Endodermal cell (in vitro differentiated cells): ENCODE measurements around the gene CCDC68. TPM values are rescaled to one million over a fixed set of nuclear protein-coding genes. Genes with fewer than 3 reads are reported as not detected.
A peak's percentile ranks its signal among the peaks of the same experiment; 100 is the strongest.

Experiments
- DNase-seq: peaks from one replicate; pipeline ENCODE4 v3.0.0-alpha.2; 2017
- H3K27ac ChIP-seq: 2 replicates; pipeline ENCODE4 v1.5.1; 2013; ENCODE audit warnings: mild to moderate bottlenecking, low read depth, low read length, moderate library complexity
- H3K27me3 ChIP-seq: 2 replicates; pipeline ENCODE4 v1.6.1; 2013; ENCODE audit warnings: mild to moderate bottlenecking, low read length, moderate library complexity; ENCODE audit not compliant: insufficient read depth, control insufficient read depth, poor library complexity, severe bottlenecking
- H3K36me3 ChIP-seq: 2 replicates; pipeline ENCODE4 v1.7.0; 2013; ENCODE audit warnings: mild to moderate bottlenecking, low read length, moderate library complexity; ENCODE audit not compliant: control insufficient read depth, insufficient read depth
- H3K4me1 ChIP-seq: one replicate; pipeline ENCODE4 v1.7.0; 2013; ENCODE audit warnings: low read length; ENCODE audit not compliant: control insufficient read depth, insufficient read depth
- H3K4me3 ChIP-seq: 2 replicates; pipeline ENCODE4 v1.5.1; 2013; ENCODE audit warnings: mild to moderate bottlenecking, low read length, moderate library complexity
- H3K9ac ChIP-seq: 2 replicates; pipeline ENCODE4 v1.6.1; 2013; ENCODE audit warnings: mild to moderate bottlenecking, low read length, moderate library complexity; ENCODE audit not compliant: poor library complexity, severe bottlenecking; ENCODE audit errors: extremely low read depth
- H3K9me3 ChIP-seq: 2 replicates; pipeline ENCODE4 v1.6.1; 2013; ENCODE audit warnings: mild to moderate bottlenecking, low read length, moderate library complexity; ENCODE audit not compliant: control insufficient read depth
- H3K27ac Mint-ChIP-seq: 2 replicates; pipeline ENCODE4 v1.8.0; 2020; ENCODE audit warnings: mixed read lengths
- H3K27me3 Mint-ChIP-seq: 2 replicates; pipeline ENCODE4 v1.8.0; 2021; ENCODE audit warnings: mild to moderate bottlenecking, mixed read lengths; ENCODE audit not compliant: insufficient read depth
- H3K36me3 Mint-ChIP-seq: 2 replicates; pipeline ENCODE4 v1.8.0; 2020; ENCODE audit warnings: low read depth, mixed read lengths
- H3K4me1 Mint-ChIP-seq: 2 replicates; pipeline ENCODE4 v1.8.0; 2020; ENCODE audit warnings: mixed read lengths
- H3K4me3 Mint-ChIP-seq: 2 replicates; pipeline ENCODE4 v1.8.0; 2020; ENCODE audit warnings: mild to moderate bottlenecking, moderate library complexity, mixed read lengths
- H3K9me3 Mint-ChIP-seq: 2 replicates; pipeline ENCODE4 v1.8.0; 2020; ENCODE audit warnings: mild to moderate bottlenecking, mixed read lengths
- CTCF ChIP-seq: fragments of 200-600 bp; sonication (generic); conservative IDR thresholded peaks from 2 replicates; pipeline ENCODE4 v1.5.0; 2021; ENCODE audit warnings: antibody characterized with exemption, mild to moderate bottlenecking
- WGBS, 2 experiments: methylation state at CpG; one replicate each; pipeline versions ENCODE4 v1.1.5 to v1.1.7; 2013; ENCODE audit warnings: missing lambda C conversion rate in 2 of 2, mixed read lengths in 1 of 2; ENCODE audit not compliant: insufficient coverage in 1 of 2, insufficient read length in 1 of 2; 5-methylcytosine and 5-hydroxymethylcytosine counted together
- total RNA-seq, 2 donors: library from RNA; stranded (reverse); fragmentation: NEBNext Ultra II Directional in 1 of 2; extraction: Animal tissue kit (Norgen Biotek cat#: 25700) in 1 of 2; gene quantifications; 2 replicates in 1 of 2; 3 replicates in 1 of 2; pipeline ENCODE4 v1.2.1, GENCODE V29; 2021

Gene CCDC68
- total RNA-seq, 2 donors from 2014 or later, result 0.53 to 0.80 TPM

GRCh38 chr18:54956506-54956905 is 2.8 kb downstream of the CCDC68 start:
- H3K9me3 Mint-ChIP-seq, result no peaks in the 10 kb centered on the region
- no peaks in the 10 kb centered on the region for H3K4me1 Mint-ChIP-seq
- Histone ChIP-seq H3K36me3 (no peaks in the 10 kb centered on the region), H3K4me3 (no peak overlapping the region), H3K4me1 (no peaks in the 10 kb centered on the region), H3K27me3 (peaks cover 12% of the 10 kb centered on the region), H3K27ac (no peak overlapping the region), H3K9me3 (no peaks in the 10 kb centered on the region), H3K9ac (no peak overlapping the region)
- WGBS, 2 experiments, result 96 to 100% methylated on average over 2 to 3 of the region's 3 CpGs
- no peak for TF ChIP-seq CTCF
- H3K27ac Mint-ChIP-seq, result no peak overlapping the region
- no peak for DNase-seq
- peaks cover 6% of the 10 kb centered on the region for H3K27me3 Mint-ChIP-seq
- H3K36me3 Mint-ChIP-seq, result no peaks in the 10 kb centered on the region
- no peak overlapping the region for H3K4me3 Mint-ChIP-seq

- Histone ChIP-seq H3K4me3 (no peak overlapping the region), H3K27ac (no peak overlapping the region), H3K9me3 (no peaks in the 10 kb centered on the region), H3K36me3 (no peaks in the 10 kb centered on the region), H3K9ac (no peak overlapping the region), H3K27me3 (no peaks in the 10 kb centered on the region), H3K4me1 (peaks cover 3% of the 10 kb centered on the region)
- no peak for DNase-seq
- no peak for TF ChIP-seq CTCF
- Mint-ChIP-seq H3K4me3 (no peak overlapping the region), H3K27ac (no peak overlapping the region), H3K36me3 (no peaks in the 10 kb centered on the region), H3K27me3 (no peaks in the 10 kb centered on the region), H3K4me1 (peaks cover 18% of the 10 kb centered on the region), H3K9me3 (no peaks in the 10 kb centered on the region)
Measured at GRCh38 chr18:54952026-54952425, 7.2 kb downstream of the CCDC68 start.

DNA sequence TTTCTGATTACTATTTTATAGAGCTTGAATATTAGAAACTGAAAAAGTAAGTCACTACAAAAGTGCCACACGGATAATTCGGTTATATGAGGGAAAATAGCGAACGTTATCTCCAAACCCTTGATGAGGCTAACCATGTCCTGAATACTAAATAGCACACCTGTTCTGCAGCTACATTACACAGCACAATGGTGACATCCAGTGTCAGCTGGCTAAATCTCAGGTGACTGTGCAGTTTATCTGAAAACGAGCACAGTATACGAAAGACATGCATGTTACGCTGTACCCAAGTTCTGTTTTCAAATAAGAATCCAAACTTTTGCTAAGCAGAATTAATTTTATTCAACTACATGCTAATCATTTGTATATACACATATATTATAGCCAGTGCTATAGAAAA is 9.0 kb downstream of the CCDC68 start:
- H3K4me1 Mint-ChIP-seq, result peaks cover 32% of the 10 kb centered on the region
- no peak overlapping the region for H3K27ac Mint-ChIP-seq
- no peaks in the 10 kb centered on the region for H3K9me3 Mint-ChIP-seq
- no peaks in the 10 kb centered on the region for H3K36me3 Mint-ChIP-seq
- Histone ChIP-seq H3K4me3 (no peak overlapping the region), H3K27me3 (no peaks in the 10 kb centered on the region), H3K9me3 (no peaks in the 10 kb centered on the region), H3K27ac (no peak overlapping the region), H3K9ac (no peak overlapping the region), H3K36me3 (no peaks in the 10 kb centered on the region), H3K4me1 (peaks cover 3% of the 10 kb centered on the region)
- no peak for DNase-seq
- 93% methylated on average over 4 to 7 of the region's 7 CpGs for WGBS, 2 experiments
- TF ChIP-seq CTCF, result peak; percentile 67
- no peak overlapping the region for H3K4me3 Mint-ChIP-seq
- H3K27me3 Mint-ChIP-seq, result no peaks in the 10 kb centered on the region
